ENCODE results near the gene HHAT.

- TF ChIP-seq, protein P1, sequence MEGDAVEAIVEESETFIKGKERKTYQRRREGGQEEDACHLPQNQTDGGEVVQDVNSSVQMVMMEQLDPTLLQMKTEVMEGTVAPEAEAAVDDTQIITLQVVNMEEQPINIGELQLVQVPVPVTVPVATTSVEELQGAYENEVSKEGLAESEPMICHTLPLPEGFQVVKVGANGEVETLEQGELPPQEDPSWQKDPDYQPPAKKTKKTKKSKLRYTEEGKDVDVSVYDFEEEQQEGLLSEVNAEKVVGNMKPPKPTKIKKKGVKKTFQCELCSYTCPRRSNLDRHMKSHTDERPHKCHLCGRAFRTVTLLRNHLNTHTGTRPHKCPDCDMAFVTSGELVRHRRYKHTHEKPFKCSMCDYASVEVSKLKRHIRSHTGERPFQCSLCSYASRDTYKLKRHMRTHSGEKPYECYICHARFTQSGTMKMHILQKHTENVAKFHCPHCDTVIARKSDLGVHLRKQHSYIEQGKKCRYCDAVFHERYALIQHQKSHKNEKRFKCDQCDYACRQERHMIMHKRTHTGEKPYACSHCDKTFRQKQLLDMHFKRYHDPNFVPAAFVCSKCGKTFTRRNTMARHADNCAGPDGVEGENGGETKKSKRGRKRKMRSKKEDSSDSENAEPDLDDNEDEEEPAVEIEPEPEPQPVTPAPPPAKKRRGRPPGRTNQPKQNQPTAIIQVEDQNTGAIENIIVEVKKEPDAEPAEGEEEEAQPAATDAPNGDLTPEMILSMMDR (IDR thresholded peaks at IDR 0.05): no peak
- TF ChIP-seq ZFX (IDR thresholded peaks at IDR 0.05; ENCODE audit: borderline replicate concordance): no peak
These were observed 155.1 kb downstream of the HHAT start for GRCh38 chr1:210483821-210484220.

Measured in 22Rv1 (cell line).